Measurements from ENCODE around the gene CCDC124.

DNA sequence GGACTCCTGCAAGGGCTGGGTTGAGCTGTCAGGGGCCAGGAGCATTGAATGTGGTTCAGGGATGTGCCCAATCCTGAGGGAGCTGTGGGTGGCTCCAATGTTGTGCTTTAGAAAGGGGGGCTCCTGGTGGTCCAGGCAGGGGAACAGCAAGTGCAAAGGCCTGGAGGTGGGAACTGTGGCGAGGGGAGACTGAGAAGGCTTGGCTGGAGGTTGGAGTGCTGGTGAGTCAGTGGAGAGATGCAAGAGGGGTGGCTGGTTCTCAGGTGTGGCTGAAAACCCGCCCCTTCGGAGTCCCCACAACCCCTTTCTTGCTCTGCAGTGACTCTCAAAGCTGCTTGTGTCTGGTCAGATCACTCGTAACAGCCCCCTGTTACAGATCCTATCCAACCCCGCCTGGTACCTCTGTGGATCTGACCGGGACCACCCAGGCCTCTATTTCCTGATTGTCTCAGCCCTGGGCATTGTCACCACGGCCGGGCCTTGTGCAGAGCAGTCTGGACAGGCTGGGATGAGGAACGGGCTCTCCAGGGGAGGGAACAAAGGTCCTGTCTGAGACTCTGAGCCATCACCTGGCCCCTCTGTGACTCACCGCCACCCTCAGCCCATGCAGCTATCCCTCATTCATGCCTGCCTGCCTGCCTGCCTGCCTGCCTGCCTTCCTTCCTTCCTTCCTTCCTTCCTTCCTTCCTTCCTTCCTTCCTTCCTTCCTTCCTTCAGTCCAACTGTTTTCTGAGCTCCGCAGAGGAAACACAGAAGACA is 32.7 kb downstream of the CCDC124 start:
- TF ChIP-seq CTCF (conservative IDR thresholded peaks at IDR 0.05), result no peak
- TF ChIP-seq ZFX (IDR thresholded peaks at IDR 0.05), result no peak
